Sciatic nerve (tissue), 2 donors: ENCODE measurements around the gene LRRC3. TPM values are rescaled to one million over a fixed set of nuclear protein-coding genes. Genes with fewer than 3 reads are reported as not detected.
A peak's percentile ranks its signal among the peaks of the same experiment; 100 is the strongest.

Experiments used
- ATAC-seq: fragments of 200-7000 bp; cut with Tn5 transposase; one replicate; pipeline ENCODE4 v1.9.1; 2020; ENCODE audit warnings: mild to moderate bottlenecking, moderate library complexity
- DNase-seq: peaks from one replicate; pipeline ENCODE4 v3.0.0-alpha.2; 2020; ENCODE audit warnings: low spot score
- intact Hi-C: fragments of 100-400 bp; cut with DNase I; formaldehyde crosslinking; loops from one replicate; pipeline ENCODE4 v1.14.2; 2022
- total RNA-seq: library from RNA; stranded (reverse); fragmentation: NEBNext Ultra II Directional; extraction: Animal tissue kit (Norgen Biotek cat#: 25700); gene quantifications from one replicate; pipeline ENCODE4 v1.2.1, GENCODE V29; 2021
- donor health status: DM: no; HTN: no; CAD: no.
- donor health status: DM: no; HTN: no; CAD: no.

LRRC3 gene
- total RNA-seq, 1 donor from 2014 or later = 6.8 TPM

GRCh38 chr21:44450999-44451398, 4.3 kb upstream of the LRRC3 start:
- ATAC-seq (no peak), DNase-seq (peak; percentile 22)
- intact Hi-C loops = no loop called here

GRCh38 chr21:44453120-44453519, 2.2 kb upstream of the LRRC3 start:
- intact Hi-C loops = no loop called here
- ATAC-seq = no peak

GRCh38 chr21:44454058-44454457, 1.3 kb upstream of the LRRC3 start:
- ATAC-seq (no peak), DNase-seq (peak; percentile 9)
- intact Hi-C loops = no loop called here

More at GRCh38 chr21:44453120-44453519, 2.2 kb upstream of the LRRC3 start:
- no peak for DNase-seq

- peak; percentile 40 for ATAC-seq
- intact Hi-C loops = no loop called here
- DNase-seq = peak; percentile 62
Measured at GRCh38 chr21:44455524-44456213, 359 bp downstream of the LRRC3 start.

GRCh38 chr21:44456214-44456914, 1.1 kb downstream of the LRRC3 start:
- intact Hi-C loops = no loop called here
- no peak for ATAC-seq
- DNase-seq = no peak

- no peak for ATAC-seq
- DNase-seq = no peak
- intact Hi-C loops = no loop called here
Measured at GRCh38 chr21:44456915-44457736, 1.8 kb downstream of the LRRC3 start.

- DNase-seq (no peak), ATAC-seq (no peak)
- intact Hi-C loops = no loop called here
Measured at GRCh38 chr21:44458971-44459711, 3.8 kb downstream of the LRRC3 start.

GRCh38 chr21:44459712-44460440, 4.6 kb downstream of the LRRC3 start:
- DNase-seq = no peak
- no peak for ATAC-seq
- intact Hi-C loops = no loop called here

GRCh38 chr21:44460441-44460755, 5.1 kb downstream of the LRRC3 start:
- DNase-seq (no peak), ATAC-seq (no peak)
- intact Hi-C loops = no loop called here

- no peak for ATAC-seq
Measured at GRCh38 chr21:44461005-44461404, 5.7 kb downstream of the LRRC3 start.

GRCh38 chr21:44461464-44462001, 6.2 kb downstream of the LRRC3 start:
- ATAC-seq = peak; percentile 50
- no peak for DNase-seq
- intact Hi-C loops = no loop called here

More at GRCh38 chr21:44461005-44461404, 5.7 kb downstream of the LRRC3 start:
- intact Hi-C loops = no loop called here
- no peak for DNase-seq

GRCh38 chr21:44462086-44462833, 7.0 kb downstream of the LRRC3 start:
- no peak for ATAC-seq
- DNase-seq = no peak
- intact Hi-C loops = no loop called here

GRCh38 chr21:44462834-44463200, 7.5 kb downstream of the LRRC3 start:
- no peak for ATAC-seq
- peak; percentile 41 for DNase-seq
- intact Hi-C loops = no loop called here

- peak; percentile 55 for DNase-seq
- no peak for ATAC-seq
- intact Hi-C loops = no loop called here
Measured at GRCh38 chr21:44463724-44464123, 8.4 kb downstream of the LRRC3 start.

GRCh38 chr21:44464351-44464750, 9.0 kb downstream of the LRRC3 start:
- DNase-seq (no peak), ATAC-seq (no peak)
- intact Hi-C loops = no loop called here

- intact Hi-C loops = no loop called here
- ATAC-seq (no peak), DNase-seq (no peak)
Measured at GRCh38 chr21:44466351-44466954, 11.1 kb downstream of the LRRC3 start.
